GM12864 (cell line): ENCODE measurements around the gene KCNA1.
"Not testable (repeated sequence)": the region's sequence is repeated elsewhere in the genome, so short reads cannot be mapped to it uniquely, and the experiment has no call there.

Experiments
- DNase-seq: peaks from one replicate; pipeline ENCODE4 v3.0.0-alpha.2; 2011; ENCODE audit warnings: low read depth
- H3K4me3 ChIP-seq: 2 replicates; pipeline ENCODE4 v1.5.1; 2011; ENCODE audit warnings: mild to moderate bottlenecking, low read depth, low read length, control low read depth
- CTCF ChIP-seq: IDR thresholded peaks from 2 replicates; pipeline ENCODE4 v1.5.1; 2011; ENCODE audit warnings: low read depth, mild to moderate bottlenecking, moderate library complexity, low read length, control low read depth, inconsistent platforms; ENCODE audit errors: missing control alignments

KCNA1 gene

GRCh38 chr12:4870423-4870822 is 39.3 kb upstream of the KCNA1 start:
- no peak overlapping the region for H3K4me3 ChIP-seq
- DNase-seq: no peak
- TF ChIP-seq CTCF: no peak

- no peak overlapping the region for H3K4me3 ChIP-seq
- DNase-seq: no peak
- no peak for TF ChIP-seq CTCF
These were observed 38.2 kb upstream of the KCNA1 start for GRCh38 chr12:4871514-4871913.

GRCh38 chr12:4873947-4874346 is 35.8 kb upstream of the KCNA1 start:
- no peak for DNase-seq
- no peak overlapping the region for H3K4me3 ChIP-seq
- TF ChIP-seq CTCF: no peak

- DNase-seq: no peak
- no peak for TF ChIP-seq CTCF
- no peak overlapping the region for H3K4me3 ChIP-seq
These were observed 35.0 kb upstream of the KCNA1 start for GRCh38 chr12:4874671-4875070.

GRCh38 chr12:4879481-4879880 is 30.2 kb upstream of the KCNA1 start:
- DNase-seq, H3K4me3 ChIP-seq: not testable (repeated sequence)

GRCh38 chr12:4881266-4882064 is 28.2 kb upstream of the KCNA1 start:
- no peak for DNase-seq
- TF ChIP-seq CTCF: no peak
- no peak overlapping the region for H3K4me3 ChIP-seq

- H3K4me3 ChIP-seq: no peak overlapping the region
- no peak for TF ChIP-seq CTCF
- DNase-seq: no peak
These were observed 17.8 kb upstream of the KCNA1 start for GRCh38 chr12:4891866-4892265.

GRCh38 chr12:4892418-4892817 is 17.3 kb upstream of the KCNA1 start:
- DNase-seq: no peak
- TF ChIP-seq CTCF: no peak
- no peak overlapping the region for H3K4me3 ChIP-seq
